ENCODE data around the gene TNFSF15. TPM values are rescaled to one million over a fixed set of nuclear protein-coding genes. Genes with fewer than 3 reads are reported as not detected.

The TNFSF15 gene
- total RNA-seq, 2 experiments from 2014 or later: not detected

DNA sequence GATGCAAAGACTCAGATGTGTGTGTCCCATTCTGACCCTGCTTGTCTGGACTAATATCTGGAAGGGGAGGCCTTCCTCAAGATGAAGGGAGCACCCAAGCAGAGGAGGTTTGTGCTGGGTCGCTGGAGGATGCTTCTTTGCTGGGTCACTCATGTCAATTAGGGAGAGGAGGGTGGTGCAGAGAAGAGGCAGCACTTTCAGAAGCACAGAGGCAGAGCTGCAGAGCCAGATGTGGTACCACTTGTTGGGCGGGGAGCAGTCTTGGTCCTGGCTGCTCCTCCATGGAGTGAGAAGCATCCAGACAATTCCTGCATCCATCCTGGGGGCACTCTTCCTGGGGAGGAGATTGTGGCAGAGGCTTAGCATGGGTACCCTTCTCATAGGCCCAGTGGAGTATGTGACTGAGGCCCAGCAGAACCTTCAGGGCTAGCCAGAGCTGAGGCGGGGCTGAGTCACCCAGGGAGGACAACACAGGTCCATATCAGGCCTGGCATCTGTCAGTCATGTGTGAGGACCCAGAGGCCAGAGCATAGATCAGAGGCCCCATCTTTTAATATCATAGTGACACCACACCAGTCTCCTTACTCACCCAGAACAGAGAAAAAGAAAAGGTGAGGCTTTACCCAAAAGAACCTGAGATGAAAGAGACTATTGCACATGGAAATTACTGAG lies 59.8 kb downstream of the TNFSF15 start:
- H3K27ac ChIP-seq (ENCODE audit: low read depth in 1 of 2, low read length in 2 of 2): no peak overlapping the region
- no peak overlapping the region for H3K4me3 Mint-ChIP-seq
- H3K36me3 ChIP-seq (ENCODE audit: insufficient read depth, low read length): no peaks in the 10 kb centered on the region
- no peaks in the 10 kb centered on the region for H3K27me3 Mint-ChIP-seq
- POLR2A ChIA-PET: no interaction called here
- ATAC-seq (ENCODE audit: poor library complexity) (no peak), DNase-seq (no peak)
- TF ChIP-seq, protein P1, sequence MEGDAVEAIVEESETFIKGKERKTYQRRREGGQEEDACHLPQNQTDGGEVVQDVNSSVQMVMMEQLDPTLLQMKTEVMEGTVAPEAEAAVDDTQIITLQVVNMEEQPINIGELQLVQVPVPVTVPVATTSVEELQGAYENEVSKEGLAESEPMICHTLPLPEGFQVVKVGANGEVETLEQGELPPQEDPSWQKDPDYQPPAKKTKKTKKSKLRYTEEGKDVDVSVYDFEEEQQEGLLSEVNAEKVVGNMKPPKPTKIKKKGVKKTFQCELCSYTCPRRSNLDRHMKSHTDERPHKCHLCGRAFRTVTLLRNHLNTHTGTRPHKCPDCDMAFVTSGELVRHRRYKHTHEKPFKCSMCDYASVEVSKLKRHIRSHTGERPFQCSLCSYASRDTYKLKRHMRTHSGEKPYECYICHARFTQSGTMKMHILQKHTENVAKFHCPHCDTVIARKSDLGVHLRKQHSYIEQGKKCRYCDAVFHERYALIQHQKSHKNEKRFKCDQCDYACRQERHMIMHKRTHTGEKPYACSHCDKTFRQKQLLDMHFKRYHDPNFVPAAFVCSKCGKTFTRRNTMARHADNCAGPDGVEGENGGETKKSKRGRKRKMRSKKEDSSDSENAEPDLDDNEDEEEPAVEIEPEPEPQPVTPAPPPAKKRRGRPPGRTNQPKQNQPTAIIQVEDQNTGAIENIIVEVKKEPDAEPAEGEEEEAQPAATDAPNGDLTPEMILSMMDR (IDR thresholded peaks at IDR 0.05): no peak
- intact Hi-C loops (cut with DNase I, micrococcal nuclease): no loop called here
- no peaks in the 10 kb centered on the region for H3K4me1 ChIP-seq (ENCODE audit: insufficient read depth, low read length)
- CTCF ChIA-PET: no interaction called here
- H3K27me3 ChIP-seq (ENCODE audit: control insufficient read depth in 1 of 2, insufficient read depth in 2 of 2, low read length in 2 of 2): no peaks in the 10 kb centered on the region
- no peaks in the 10 kb centered on the region for H3K9me3 ChIP-seq (ENCODE audit: control insufficient read depth in 1 of 2, insufficient read depth in 1 of 2, low read length in 2 of 2)
- H3K4me1 Mint-ChIP-seq (ENCODE audit: low read depth): no peaks in the 10 kb centered on the region
- H3K27ac Mint-ChIP-seq: no peak overlapping the region
- H3K9me3 Mint-ChIP-seq: no peaks in the 10 kb centered on the region
- no peak overlapping the region for H3K4me3 ChIP-seq (ENCODE audit: low read length)
- H3K36me3 Mint-ChIP-seq (ENCODE audit: low read depth): no peaks in the 10 kb centered on the region

DNA sequence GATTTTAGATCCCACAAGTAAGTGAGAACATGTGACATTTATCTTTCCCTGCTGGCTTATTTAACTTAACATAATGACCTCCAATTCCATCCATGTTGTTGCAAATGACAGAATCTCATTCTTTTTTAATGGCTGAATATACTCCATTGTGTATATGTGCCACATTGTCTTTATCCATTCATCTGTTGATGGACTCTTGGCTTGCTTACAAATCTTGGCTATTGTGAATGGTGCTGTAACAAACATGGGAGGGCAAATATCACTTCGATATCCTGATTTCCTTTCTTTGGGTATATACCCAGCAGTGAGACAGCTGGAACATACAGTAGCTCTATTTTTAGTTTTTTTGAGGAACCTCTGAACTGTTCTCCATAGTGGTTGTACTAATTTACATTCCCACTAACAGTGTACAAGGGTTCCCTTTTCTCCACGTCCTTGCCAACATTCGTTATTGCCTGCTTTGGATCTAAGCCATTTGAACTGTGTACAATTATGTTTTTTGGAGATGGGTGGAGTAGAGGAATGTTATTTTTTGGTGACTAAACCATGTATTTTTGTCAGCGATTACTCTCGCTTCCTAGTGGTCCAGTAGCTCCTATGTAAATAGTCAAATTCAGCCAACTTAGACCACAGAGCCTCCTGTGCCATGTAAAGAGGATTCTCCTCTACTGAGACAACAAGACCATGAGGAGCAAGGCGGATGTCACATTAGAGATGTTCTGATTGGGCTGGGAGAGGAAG lies 60.6 kb downstream of the TNFSF15 start:
- H3K27ac Mint-ChIP-seq: no peak overlapping the region
- TF ChIP-seq, protein P1 (IDR thresholded peaks at IDR 0.05): no peak

DNA sequence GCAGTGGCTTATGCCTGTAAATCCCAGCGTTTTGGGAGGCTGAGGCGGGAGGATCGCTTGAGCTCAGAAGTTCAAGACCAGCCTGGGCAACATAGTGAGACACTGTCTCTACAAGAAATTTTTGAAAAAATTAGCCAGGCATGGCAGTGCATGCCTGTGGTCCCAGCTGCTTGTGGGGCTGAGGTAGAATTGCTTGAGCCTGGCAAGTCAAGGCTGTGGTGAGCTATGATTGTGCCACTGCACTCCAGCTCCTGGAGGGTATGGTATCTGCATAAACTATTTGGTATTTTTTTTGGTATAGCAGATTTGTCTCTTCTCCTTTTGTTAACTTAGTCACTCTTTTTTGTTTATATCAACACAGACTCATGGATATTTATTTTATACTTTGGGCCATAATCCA lies 62.4 kb downstream of the TNFSF15 start:
- H3K4me1 Mint-ChIP-seq (ENCODE audit: low read depth): peaks cover 10% of the 10 kb centered on the region
- intact Hi-C loops (cut with DNase I, micrococcal nuclease): no loop called here
- POLR2A ChIA-PET: interaction anchor here (1.1 kb wide), 1 partner anchor 167 kb away, joined by 4 read pairs; no protein-coding TSS in a partner anchor

More for the DNA sequence above, 60.6 kb downstream of the TNFSF15 start:
- no peaks in the 10 kb centered on the region for H3K9me3 ChIP-seq (ENCODE audit: control insufficient read depth in 1 of 2, insufficient read depth in 1 of 2, low read length in 2 of 2)
- no peaks in the 10 kb centered on the region for H3K4me1 ChIP-seq (ENCODE audit: insufficient read depth, low read length)
- H3K36me3 ChIP-seq (ENCODE audit: insufficient read depth, low read length): no peaks in the 10 kb centered on the region
- no peak overlapping the region for H3K4me3 ChIP-seq (ENCODE audit: low read length)
- H3K27me3 Mint-ChIP-seq: no peaks in the 10 kb centered on the region
- H3K27ac ChIP-seq (ENCODE audit: low read depth in 1 of 2, low read length in 2 of 2): no peak overlapping the region
- H3K36me3 Mint-ChIP-seq (ENCODE audit: low read depth): no peaks in the 10 kb centered on the region
- no peaks in the 10 kb centered on the region for H3K9me3 Mint-ChIP-seq
- intact Hi-C loops (cut with DNase I, micrococcal nuclease): no loop called here
- ATAC-seq (ENCODE audit: poor library complexity) (no peak), DNase-seq (no peak)
- H3K27me3 ChIP-seq (ENCODE audit: control insufficient read depth in 1 of 2, insufficient read depth in 2 of 2, low read length in 2 of 2): no peaks in the 10 kb centered on the region
- no peak overlapping the region for H3K4me3 Mint-ChIP-seq
- H3K4me1 Mint-ChIP-seq (ENCODE audit: low read depth): no peaks in the 10 kb centered on the region
- CTCF ChIA-PET: interaction anchor here (0.6 kb wide), 1 partner anchor 155 kb away, joined by 3 read pairs; no protein-coding TSS in a partner anchor
- POLR2A ChIA-PET: no interaction called here

More for the DNA sequence above, 62.4 kb downstream of the TNFSF15 start:
- no peak overlapping the region for H3K4me3 ChIP-seq (ENCODE audit: low read length)
- H3K4me1 ChIP-seq (ENCODE audit: insufficient read depth, low read length): peaks cover 8% of the 10 kb centered on the region
- no peak overlapping the region for H3K27ac ChIP-seq (ENCODE audit: low read depth in 1 of 2, low read length in 2 of 2)
- no peaks in the 10 kb centered on the region for H3K36me3 Mint-ChIP-seq (ENCODE audit: low read depth)
- CTCF ChIA-PET: interaction anchor here (0.7 kb wide), 2 partner anchors 72 to 267 kb away, joined by 3 read pairs; no protein-coding TSS in a partner anchor
- ATAC-seq (ENCODE audit: poor library complexity): no peak
- H3K27ac Mint-ChIP-seq: no peak overlapping the region
- H3K9me3 Mint-ChIP-seq: no peaks in the 10 kb centered on the region
- TF ChIP-seq, protein P1 (IDR thresholded peaks at IDR 0.05): no peak
- H3K27me3 Mint-ChIP-seq: no peaks in the 10 kb centered on the region
- H3K36me3 ChIP-seq (ENCODE audit: insufficient read depth, low read length): no peaks in the 10 kb centered on the region
- H3K4me3 Mint-ChIP-seq: no peak overlapping the region
- no peaks in the 10 kb centered on the region for H3K9me3 ChIP-seq (ENCODE audit: control insufficient read depth in 1 of 2, insufficient read depth in 1 of 2, low read length in 2 of 2)
- H3K27me3 ChIP-seq (ENCODE audit: control insufficient read depth in 1 of 2, insufficient read depth in 2 of 2, low read length in 2 of 2): no peaks in the 10 kb centered on the region
- DNase-seq: no peak
